Large intestine (tissue), 3 donors: ENCODE results near the gene DPM2. TPM values are rescaled to one million over a fixed set of nuclear protein-coding genes. Genes with fewer than 3 reads are reported as not detected.

Source experiments
- DNase-seq, 2 donors: peaks; one replicate each; pipeline versions ENCODE4 v3.0.0 to v3.0.0-alpha.2; 2013
- H3K27ac ChIP-seq: one replicate; pipeline ENCODE4 v1.5.1; 2013; ENCODE audit warnings: low read length
- H3K27me3 ChIP-seq: 2 replicates; pipeline ENCODE4 v1.6.1; 2013; ENCODE audit warnings: low read length; ENCODE audit not compliant: control insufficient read depth, insufficient read depth
- H3K36me3 ChIP-seq: 2 replicates; pipeline ENCODE4 v1.6.1; 2013; ENCODE audit warnings: low read length; ENCODE audit not compliant: control insufficient read depth, insufficient read depth
- H3K4me1 ChIP-seq: one replicate; pipeline ENCODE4 v1.6.1; 2013; ENCODE audit warnings: low read length; ENCODE audit not compliant: control insufficient read depth, insufficient read depth
- H3K4me3 ChIP-seq: one replicate; pipeline ENCODE4 v1.5.1; 2013; ENCODE audit warnings: low read length
- H3K9me3 ChIP-seq: one replicate; pipeline ENCODE4 v1.6.1; 2013; ENCODE audit warnings: mild to moderate bottlenecking, low read depth, low read length, moderate library complexity; ENCODE audit not compliant: control insufficient read depth
- WGBS: methylation state at CpG from one replicate; pipeline ENCODE4 v1.1.5; 2013; ENCODE audit warnings: low lambda C conversion rate; ENCODE audit not compliant: insufficient coverage; 5-methylcytosine and 5-hydroxymethylcytosine counted together
- polyA plus RNA-seq: library from polyadenylated mRNA; unstranded; fragments of 120-200 nt; gene quantifications from one replicate; pipeline ENCODE4 v1.2.1, GENCODE V29; 2013

The DPM2 gene
- polyA plus RNA-seq, 1 donor: 33.2 TPM

- no peak overlapping the region for H3K27ac ChIP-seq
- no CpG with 5 or more reads among the region's 19 CpGs for WGBS
- DNase-seq: peak in 1 of 2 donors; percentile 62
- H3K4me1 ChIP-seq: peaks cover 20% of the 10 kb centered on the region
- peak overlapping the region; percentile 14 for H3K4me3 ChIP-seq
- H3K36me3 ChIP-seq: peaks cover 30% of the 10 kb centered on the region
- peaks cover 27% of the 10 kb centered on the region for H3K9me3 ChIP-seq
- H3K27me3 ChIP-seq: peaks cover 16% of the 10 kb centered on the region
Measured at GRCh38 chr9:127897193-127897692, 40.4 kb downstream of the DPM2 start.

- H3K4me3 ChIP-seq: peak overlapping the region; percentile 14
- no peak for DNase-seq
- peaks cover 30% of the 10 kb centered on the region for H3K36me3 ChIP-seq
- H3K27ac ChIP-seq: no peak overlapping the region
- H3K27me3 ChIP-seq: peaks cover 15% of the 10 kb centered on the region
- peaks cover 20% of the 10 kb centered on the region for H3K4me1 ChIP-seq
- WGBS: no CpG with 5 or more reads among the region's 16 CpGs
- peaks cover 29% of the 10 kb centered on the region for H3K9me3 ChIP-seq
Measured at GRCh38 chr9:127896395-127897192, 41.1 kb downstream of the DPM2 start.

- H3K27me3 ChIP-seq: peaks cover 14% of the 10 kb centered on the region
- H3K4me3 ChIP-seq: no peak overlapping the region
- peaks cover 20% of the 10 kb centered on the region for H3K4me1 ChIP-seq
- no peak overlapping the region for H3K27ac ChIP-seq
- WGBS: 100% methylated on average over 1 of the region's 8 CpGs
- peaks cover 30% of the 10 kb centered on the region for H3K36me3 ChIP-seq
- no peak for DNase-seq
- peaks cover 29% of the 10 kb centered on the region for H3K9me3 ChIP-seq
Measured at GRCh38 chr9:127895811-127896210, 41.8 kb downstream of the DPM2 start.

- Histone ChIP-seq H3K4me3 (no peak overlapping the region), H3K4me1 (peaks cover 9% of the 10 kb centered on the region), H3K36me3 (peaks cover 36% of the 10 kb centered on the region), H3K9me3 (peaks cover 26% of the 10 kb centered on the region), H3K27ac (no peak overlapping the region), H3K27me3 (no peaks in the 10 kb centered on the region)
- no peak for DNase-seq
- no CpG with 5 or more reads among the region's 4 CpGs for WGBS
Measured at GRCh38 chr9:127893392-127893791, 44.3 kb downstream of the DPM2 start.

- Histone ChIP-seq H3K4me1 (peaks cover 9% of the 10 kb centered on the region), H3K36me3 (peaks cover 37% of the 10 kb centered on the region), H3K9me3 (peaks cover 25% of the 10 kb centered on the region), H3K4me3 (no peak overlapping the region), H3K27me3 (no peaks in the 10 kb centered on the region), H3K27ac (no peak overlapping the region)
- DNase-seq: no peak
- 100% methylated on average over 2 of the region's 6 CpGs for WGBS
Measured at GRCh38 chr9:127892831-127893230, 44.8 kb downstream of the DPM2 start.

- peaks cover 47% of the 10 kb centered on the region for H3K36me3 ChIP-seq
Measured at GRCh38 chr9:127890053-127890452, 47.6 kb downstream of the DPM2 start.

GRCh38 chr9:127887792-127888191 lies 49.9 kb downstream of the DPM2 start:
- no CpG with 5 or more reads among the region's 2 CpGs for WGBS
- no peak overlapping the region for H3K27ac ChIP-seq
- peaks cover 5% of the 10 kb centered on the region for H3K9me3 ChIP-seq
- H3K4me1 ChIP-seq: no peaks in the 10 kb centered on the region
- H3K4me3 ChIP-seq: no peak overlapping the region
- DNase-seq: no peak
- peaks cover 28% of the 10 kb centered on the region for H3K36me3 ChIP-seq
- no peaks in the 10 kb centered on the region for H3K27me3 ChIP-seq

More at GRCh38 chr9:127890053-127890452, 47.6 kb downstream of the DPM2 start:
- Histone ChIP-seq H3K27ac (no peak overlapping the region), H3K27me3 (no peaks in the 10 kb centered on the region), H3K4me3 (no peak overlapping the region), H3K9me3 (peaks cover 17% of the 10 kb centered on the region), H3K4me1 (no peaks in the 10 kb centered on the region)
- WGBS: no CpG with 5 or more reads among the region's 3 CpGs
- DNase-seq: no peak

- WGBS: no CpG with 5 or more reads among the region's 18 CpGs
- Histone ChIP-seq H3K27me3 (no peaks in the 10 kb centered on the region), H3K36me3 (peaks cover 26% of the 10 kb centered on the region), H3K4me3 (no peak overlapping the region), H3K4me1 (no peaks in the 10 kb centered on the region), H3K9me3 (no peaks in the 10 kb centered on the region), H3K27ac (no peak overlapping the region)
- no peak for DNase-seq
Measured at GRCh38 chr9:127886401-127886972, 51.2 kb downstream of the DPM2 start.

- Histone ChIP-seq H3K9me3 (no peaks in the 10 kb centered on the region), H3K27ac (no peak overlapping the region), H3K36me3 (peaks cover 26% of the 10 kb centered on the region), H3K4me3 (no peak overlapping the region), H3K4me1 (no peaks in the 10 kb centered on the region), H3K27me3 (no peaks in the 10 kb centered on the region)
- no CpG with 5 or more reads among the region's 13 CpGs for WGBS
- no peak for DNase-seq
Measured at GRCh38 chr9:127885508-127886281, 52.0 kb downstream of the DPM2 start.
